Prostate gland (tissue), 2 donors: ENCODE measurements around the gene MS4A3. TPM values are rescaled to one million over a fixed set of nuclear protein-coding genes. Genes with fewer than 3 reads are reported as not detected.
"Not testable (repeated sequence)": the region's sequence is repeated elsewhere in the genome, so short reads cannot be mapped to it uniquely, and the experiment has no call there.

Experiments
- DNase-seq: peaks from one replicate; pipeline ENCODE4 v3.0.0-alpha.2; 2019; ENCODE audit warnings: low spot score
- H3K27ac ChIP-seq, 2 donors: fragments of 200-600 bp; sonication (generic); 2 replicates each; pipeline ENCODE4 v1.5.1; 2017 to 2019
- H3K27me3 ChIP-seq: fragments of 200-600 bp; sonication (generic); replicated peaks from 2 replicates; pipeline ENCODE4 v1.5.1; 2019; ENCODE audit not compliant: insufficient read depth
- H3K36me3 ChIP-seq, 2 donors: fragments of 200-600 bp; sonication (generic); 1 replicate in 1 of 2; 2 replicates in 1 of 2; pipeline versions ENCODE4 v1.5.1 to v1.8.1; 2017 to 2019
- H3K4me1 ChIP-seq: fragments of 200-600 bp; sonication (generic); replicated peaks from 2 replicates; pipeline ENCODE4 v1.5.1; 2019
- H3K4me3 ChIP-seq, 2 donors: fragments of 200-600 bp; sonication (generic); 2 replicates each; pipeline ENCODE4 v1.5.1; 2017 to 2019
- H3K9me3 ChIP-seq: fragments of 200-600 bp; sonication (generic); 2 replicates; pipeline ENCODE4 v1.5.1; 2017
- POLR2A ChIP-seq: fragments of 450-650 bp; IDR thresholded peaks from one replicate; pipeline ENCODE4 v1.6.1; 2016; ENCODE audit warnings: antibody characterized with exemption, mild to moderate bottlenecking
- POLR2AphosphoS5 ChIP-seq: sonication (generic); formaldehyde crosslinking; IDR thresholded peaks from one replicate; pipeline ENCODE4 v1.6.1; 2017; ENCODE audit warnings: antibody characterized with exemption
- WGBS: methylation state at CpG from one replicate; pipeline ENCODE4 v1.1.5; 2018; 5-methylcytosine and 5-hydroxymethylcytosine counted together
- intact Hi-C: fragments of 100-400 bp; cut with DNase I; formaldehyde crosslinking; loops from one replicate; pipeline ENCODE4 v1.14.2; 2022
- total RNA-seq, 2 donors: library from RNA; depleted of rRNA; stranded (reverse); fragments of >200 nt; gene quantifications; one replicate each; pipeline ENCODE4 v1.1.0, GENCODE V29; 2016
- TF ChIP-seq, protein P1 (sequence below), 4 experiments: fragments of 200-600 bp in 2 of 4; fragments of 450-650 bp in 2 of 4; sonication (generic) in 2 of 4; IDR thresholded peaks; 1 replicate in 3 of 4; 2 replicates in 1 of 4; pipeline ENCODE4 v1.5.1; 2016 to 2019; ENCODE audit warnings: antibody characterized with exemption in 4 of 4, mild to moderate bottlenecking in 2 of 4, moderate library complexity in 2 of 4

Gene MS4A3
- total RNA-seq, 2 donors from 2014 or later = not detected

DNA sequence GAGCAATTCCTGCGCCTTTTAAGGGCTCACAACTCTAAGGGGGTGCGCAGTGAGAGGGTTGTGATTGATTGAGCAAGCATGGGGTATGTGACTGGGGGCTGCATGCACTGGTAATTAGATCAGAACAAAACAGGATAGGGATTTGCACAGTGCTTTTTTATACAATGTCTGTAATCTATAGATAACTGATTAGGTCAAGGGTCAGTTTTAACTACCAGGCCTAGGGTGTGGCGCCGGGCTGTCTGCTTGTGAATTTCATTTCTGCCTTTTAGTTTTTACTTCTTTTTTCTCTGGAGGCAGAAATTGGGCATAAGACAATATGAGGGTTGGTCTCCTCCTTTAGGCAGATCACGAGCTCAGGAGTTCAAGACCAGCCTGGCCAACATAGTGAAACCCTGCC, 52.2 kb downstream of the MS4A3 start:
- DNase-seq, intact Hi-C loops, H3K36me3 ChIP-seq, H3K27ac ChIP-seq, H3K4me3 ChIP-seq, H3K27me3 ChIP-seq, H3K9me3 ChIP-seq, H3K4me1 ChIP-seq: not testable (repeated sequence)
- WGBS = 98% methylated on average over 5 of the region's 5 CpGs

DNA sequence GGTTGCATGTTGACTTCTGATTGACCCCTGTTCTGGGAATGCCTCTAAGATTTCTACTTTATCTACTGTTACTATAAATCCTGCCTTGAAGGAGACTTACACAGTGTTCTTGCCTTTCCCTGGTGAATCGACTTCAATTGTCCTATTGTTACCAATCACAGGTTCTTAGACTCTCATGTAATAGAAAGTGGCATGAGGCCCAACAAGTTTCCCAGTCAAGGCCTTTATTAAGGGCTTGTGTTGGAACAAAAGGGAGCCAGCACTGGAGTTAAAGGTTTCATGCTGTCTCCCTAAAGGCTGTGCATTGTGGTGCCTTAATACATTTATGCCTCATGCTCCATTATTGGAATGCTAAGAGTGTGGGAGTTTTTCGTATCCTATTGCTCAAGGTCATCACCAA, 55.3 kb downstream of the MS4A3 start:
- H3K27me3 ChIP-seq = no peaks in the 10 kb centered on the region
- no peaks in the 10 kb centered on the region for H3K9me3 ChIP-seq
- H3K27ac ChIP-seq = no peak overlapping the region
- H3K4me3 ChIP-seq = no peak overlapping the region
- H3K36me3 ChIP-seq = no peaks in the 10 kb centered on the region
- no peaks in the 10 kb centered on the region for H3K4me1 ChIP-seq
- intact Hi-C loops = no loop called here
- WGBS = 62% methylated on average over 2 of the region's 2 CpGs
- no peak for DNase-seq
- TF ChIP-seq, protein P1, sequence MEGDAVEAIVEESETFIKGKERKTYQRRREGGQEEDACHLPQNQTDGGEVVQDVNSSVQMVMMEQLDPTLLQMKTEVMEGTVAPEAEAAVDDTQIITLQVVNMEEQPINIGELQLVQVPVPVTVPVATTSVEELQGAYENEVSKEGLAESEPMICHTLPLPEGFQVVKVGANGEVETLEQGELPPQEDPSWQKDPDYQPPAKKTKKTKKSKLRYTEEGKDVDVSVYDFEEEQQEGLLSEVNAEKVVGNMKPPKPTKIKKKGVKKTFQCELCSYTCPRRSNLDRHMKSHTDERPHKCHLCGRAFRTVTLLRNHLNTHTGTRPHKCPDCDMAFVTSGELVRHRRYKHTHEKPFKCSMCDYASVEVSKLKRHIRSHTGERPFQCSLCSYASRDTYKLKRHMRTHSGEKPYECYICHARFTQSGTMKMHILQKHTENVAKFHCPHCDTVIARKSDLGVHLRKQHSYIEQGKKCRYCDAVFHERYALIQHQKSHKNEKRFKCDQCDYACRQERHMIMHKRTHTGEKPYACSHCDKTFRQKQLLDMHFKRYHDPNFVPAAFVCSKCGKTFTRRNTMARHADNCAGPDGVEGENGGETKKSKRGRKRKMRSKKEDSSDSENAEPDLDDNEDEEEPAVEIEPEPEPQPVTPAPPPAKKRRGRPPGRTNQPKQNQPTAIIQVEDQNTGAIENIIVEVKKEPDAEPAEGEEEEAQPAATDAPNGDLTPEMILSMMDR (IDR thresholded peaks at IDR 0.05) = no peak

DNA sequence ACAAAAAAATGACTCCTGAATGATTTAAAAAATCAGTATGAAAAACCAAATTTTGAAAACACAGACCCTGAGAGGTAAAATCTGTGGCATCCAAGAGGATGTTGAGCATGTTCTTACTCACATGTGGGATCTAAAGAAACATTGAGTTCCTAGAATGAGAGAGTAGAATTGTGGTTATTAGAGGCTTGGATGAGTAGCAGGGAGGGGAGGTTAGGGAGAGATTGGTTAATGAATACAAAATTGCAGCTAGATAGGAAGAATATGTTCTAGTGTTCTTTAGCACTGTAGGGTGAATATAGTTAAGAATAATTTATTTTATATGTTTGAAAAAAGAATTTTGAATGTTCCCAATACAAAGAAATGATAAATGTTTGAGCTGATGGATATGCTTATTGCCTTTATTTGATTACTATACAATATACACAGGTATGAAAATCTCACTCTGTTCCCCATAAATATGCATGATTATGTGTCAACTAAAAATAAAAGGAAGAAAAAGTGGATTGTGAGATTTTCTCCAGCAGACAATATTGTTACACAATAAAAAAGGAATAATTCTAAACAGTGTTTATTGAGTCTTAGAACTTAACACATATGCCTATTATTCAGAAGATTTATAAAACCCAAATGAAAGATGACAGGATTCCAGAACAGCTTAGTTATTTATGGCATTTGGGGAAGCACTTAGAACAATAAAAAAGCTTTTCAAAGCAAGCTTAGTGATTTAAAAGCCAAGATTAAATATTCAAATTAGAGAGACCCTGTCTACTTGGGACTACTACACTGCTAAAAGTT, 60.7 kb downstream of the MS4A3 start:
- Histone ChIP-seq H3K36me3 (no peaks in the 10 kb centered on the region), H3K4me3 (no peak overlapping the region), H3K4me1 (no peaks in the 10 kb centered on the region), H3K9me3 (no peaks in the 10 kb centered on the region), H3K27ac (no peak overlapping the region), H3K27me3 (no peaks in the 10 kb centered on the region)
- DNase-seq = no peak
- intact Hi-C loops = no loop called here
- TF ChIP-seq, protein P1 (IDR thresholded peaks at IDR 0.05) = no peak
- TF ChIP-seq POLR2AphosphoS5 (no peak), POLR2A (no peak)

DNA sequence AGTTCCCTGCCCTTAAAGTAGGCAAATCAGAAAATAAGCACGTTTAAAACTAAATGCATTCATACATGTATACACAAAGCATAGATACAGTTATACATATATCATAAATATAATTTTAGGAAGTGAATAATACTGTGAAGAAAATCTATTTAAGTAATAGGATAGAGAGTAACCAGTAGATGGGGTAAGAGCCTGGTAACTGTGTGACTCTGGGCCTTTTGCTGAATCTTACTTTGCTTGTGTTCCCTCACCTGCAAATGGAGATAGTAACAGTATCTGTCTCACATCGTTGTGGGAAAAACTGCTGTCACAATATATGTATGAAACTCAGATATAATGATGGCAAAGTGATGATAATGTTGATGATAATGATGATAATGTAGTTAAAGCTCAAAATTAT, 61.9 kb downstream of the MS4A3 start:
- no peaks in the 10 kb centered on the region for H3K36me3 ChIP-seq
- no peak overlapping the region for H3K4me3 ChIP-seq
- H3K27ac ChIP-seq = no peak overlapping the region
- intact Hi-C loops = no loop called here
- no peaks in the 10 kb centered on the region for H3K4me1 ChIP-seq
- WGBS = 50% methylated on average over 2 of the region's 2 CpGs
- DNase-seq = no peak
- TF ChIP-seq POLR2A = no peak
- no peak for TF ChIP-seq POLR2AphosphoS5
- TF ChIP-seq, protein P1 (IDR thresholded peaks at IDR 0.05) = no peak
- H3K9me3 ChIP-seq = no peaks in the 10 kb centered on the region
- H3K27me3 ChIP-seq = no peaks in the 10 kb centered on the region

DNA sequence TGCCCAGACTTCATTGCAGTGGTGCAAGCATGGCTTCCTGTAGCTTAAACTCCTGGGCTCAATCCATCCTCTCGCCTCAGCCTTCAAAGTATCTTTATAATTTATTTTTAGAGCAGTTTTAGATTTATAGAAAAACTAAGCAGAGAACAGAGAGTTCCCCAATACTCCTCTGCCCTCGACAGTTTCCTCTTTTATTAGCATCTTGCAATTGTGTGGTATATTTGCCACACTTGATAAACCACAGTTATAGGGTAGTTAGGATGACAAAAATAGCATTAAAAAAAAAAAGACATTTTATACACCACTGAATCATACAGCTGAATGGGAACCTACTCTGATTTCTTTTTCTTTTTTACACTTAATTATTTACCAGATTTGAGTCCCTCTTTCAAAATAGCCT, 63.2 kb downstream of the MS4A3 start:
- no peak overlapping the region for H3K4me3 ChIP-seq
- TF ChIP-seq, protein P1 (IDR thresholded peaks at IDR 0.05) = no peak
- no peak for TF ChIP-seq POLR2A
- TF ChIP-seq POLR2AphosphoS5 = no peak

More for the DNA sequence above, 63.2 kb downstream of the MS4A3 start:
- no peaks in the 10 kb centered on the region for H3K9me3 ChIP-seq
- no peak overlapping the region for H3K27ac ChIP-seq
- H3K27me3 ChIP-seq = no peaks in the 10 kb centered on the region
- no peaks in the 10 kb centered on the region for H3K36me3 ChIP-seq
- DNase-seq = no peak
- intact Hi-C loops = no loop called here
- WGBS = 49% methylated on average over 2 of the region's 2 CpGs
- H3K4me1 ChIP-seq = no peaks in the 10 kb centered on the region

Other genes with a start within 250 kb of the MS4A3 start
- 10 to 100 TPM; 38.3 to 97.6 TPM for gene MRPL16, start 245.9 kb upstream of the MS4A3 start, total RNA-seq
- gene CBLIF, start 211.2 kb upstream of the MS4A3 start, total RNA-seq = not detected
- 1 to 10 TPM; 1.0 to 8.1 TPM for gene TCN1, start 190.2 kb upstream of the MS4A3 start, total RNA-seq
- not detected for gene OOSP3, start 177.9 kb upstream of the MS4A3 start, total RNA-seq
- not detected for gene OOSP1, start 118.2 kb upstream of the MS4A3 start, total RNA-seq
- gene OOSP4A, start 92.6 kb upstream of the MS4A3 start, total RNA-seq = not detected
- gene OOSP4B, start 39.5 kb upstream of the MS4A3 start, total RNA-seq = not detected
- gene OOSP2, start 16.3 kb upstream of the MS4A3 start, total RNA-seq = 10 to 100 TPM in 1 of 2 donors, not detected in 1; 16.0 TPM
- gene MS4A2, start 32.0 kb downstream of the MS4A3 start, total RNA-seq = 1 to 10 TPM in 1 of 2 donors, not detected in 1; 2.0 TPM
- 10 to 100 TPM; 13.4 to 44.1 TPM for gene MS4A6A, start 126.4 kb downstream of the MS4A3 start, total RNA-seq
- 1 to 10 TPM in 1 of 2 donors, not detected in 1; 1.5 TPM for gene MS4A4E, start 186.5 kb downstream of the MS4A3 start, total RNA-seq
- gene MS4A4A, start 224.0 kb downstream of the MS4A3 start, total RNA-seq = 10 to 100 TPM in 1 of 2 donors, 1 to 10 TPM in 1; 2.1 to 10.6 TPM